Lower lobe of right lung (tissue), 2 donors: ENCODE results near the gene NPEPPS. TPM values are rescaled to one million over a fixed set of nuclear protein-coding genes. Genes with fewer than 3 reads are reported as not detected.
"Not testable (repeated sequence)": the region's sequence is repeated elsewhere in the genome, so short reads cannot be mapped to it uniquely, and the experiment has no call there.

Experiments used
- ATAC-seq, 2 donors: fragments of 200-7000 bp; cut with Tn5 transposase; one replicate each; pipeline ENCODE4 v1.9.1; 2020 to 2022; ENCODE audit warnings: mild to moderate bottlenecking in 2 of 2, moderate library complexity in 2 of 2
- DNase-seq: peaks from one replicate; pipeline ENCODE4 v3.0.0-alpha.2; 2020
- H3K27ac ChIP-seq: fragments of 200-600 bp; one replicate; pipeline ENCODE4 v1.8.0; 2022
- H3K27me3 ChIP-seq: fragments of 200-600 bp; one replicate; pipeline ENCODE4 v1.8.0; 2022; ENCODE audit warnings: low read depth
- H3K36me3 ChIP-seq: fragments of 200-600 bp; one replicate; pipeline ENCODE4 v1.8.0; 2022; ENCODE audit warnings: mild to moderate bottlenecking
- H3K4me1 ChIP-seq: fragments of 200-600 bp; one replicate; pipeline ENCODE4 v1.8.0; 2022
- H3K4me3 ChIP-seq: fragments of 200-600 bp; one replicate; pipeline ENCODE4 v1.8.0; 2022; ENCODE audit warnings: mild to moderate bottlenecking
- H3K9me3 ChIP-seq: fragments of 200-600 bp; one replicate; pipeline ENCODE4 v1.8.0; 2022
- CTCF ChIP-seq: fragments of 200-600 bp; IDR thresholded peaks from one replicate; pipeline ENCODE4 v1.8.0; 2022; ENCODE audit warnings: antibody characterized with exemption, mild to moderate bottlenecking
- intact Hi-C: fragments of 100-400 bp; cut with DNase I; formaldehyde crosslinking; loops from one replicate; pipeline ENCODE4 v1.11.0; 2022
- total RNA-seq: library from RNA; stranded (reverse); fragmentation: NEBNext Ultra II Directional; extraction: Animal tissue kit (Norgen Biotek cat#: 25700); gene quantifications from one replicate; pipeline ENCODE4 v1.2.1, GENCODE V29; 2021
- donor health status: DM: no; HTN: yes; CAD: no; lungs with severe emphysema.

The NPEPPS gene
- total RNA-seq, 1 donor from 2014 or later, result 124 TPM

GRCh38 chr17:47586378-47587055 lies 55.6 kb downstream of the NPEPPS start:
- ATAC-seq, H3K27me3 ChIP-seq, DNase-seq, H3K27ac ChIP-seq, H3K4me3 ChIP-seq, H3K4me1 ChIP-seq, H3K9me3 ChIP-seq, intact Hi-C loops: not testable (repeated sequence)
- peaks cover 58% of the 10 kb centered on the region for H3K36me3 ChIP-seq

GRCh38 chr17:47593522-47593921 lies 62.6 kb downstream of the NPEPPS start:
- H3K9me3 ChIP-seq, H3K4me3 ChIP-seq, H3K27me3 ChIP-seq, ATAC-seq, H3K4me1 ChIP-seq, intact Hi-C loops, H3K27ac ChIP-seq, DNase-seq: not testable (repeated sequence)
- peaks cover 80% of the 10 kb centered on the region for H3K36me3 ChIP-seq

GRCh38 chr17:47603830-47604597 lies 73.1 kb downstream of the NPEPPS start:
- Histone ChIP-seq H3K4me1 (no peaks in the 10 kb centered on the region), H3K4me3 (no peak overlapping the region), H3K27ac (no peak overlapping the region), H3K9me3 (no peaks in the 10 kb centered on the region), H3K36me3 (peaks cover 95% of the 10 kb centered on the region), H3K27me3 (no peaks in the 10 kb centered on the region)
- no peak for TF ChIP-seq CTCF
- DNase-seq, result no peak
- intact Hi-C loops, result no loop called here
- no peak for ATAC-seq

- DNase-seq, result no peak
- Histone ChIP-seq H3K4me3 (no peak overlapping the region), H3K4me1 (no peaks in the 10 kb centered on the region), H3K36me3 (peaks cover 95% of the 10 kb centered on the region), H3K27ac (no peak overlapping the region), H3K9me3 (no peaks in the 10 kb centered on the region), H3K27me3 (no peaks in the 10 kb centered on the region)
- no peak for TF ChIP-seq CTCF
- ATAC-seq, result no peak
- intact Hi-C loops, result no loop called here
Observed at GRCh38 chr17:47604598-47604927, 73.7 kb downstream of the NPEPPS start.

GRCh38 chr17:47605011-47605410 lies 74.1 kb downstream of the NPEPPS start:
- no peaks in the 10 kb centered on the region for H3K27me3 ChIP-seq
- peaks cover 91% of the 10 kb centered on the region for H3K36me3 ChIP-seq
- intact Hi-C loops, result no loop called here
- no peak overlapping the region for H3K27ac ChIP-seq
- no peaks in the 10 kb centered on the region for H3K4me1 ChIP-seq
- TF ChIP-seq CTCF, result no peak
- no peak for ATAC-seq
- DNase-seq, result no peak
- no peak overlapping the region for H3K4me3 ChIP-seq
- H3K9me3 ChIP-seq, result no peaks in the 10 kb centered on the region

GRCh38 chr17:47607481-47607880 lies 76.6 kb downstream of the NPEPPS start:
- no peak for TF ChIP-seq CTCF
- H3K4me3 ChIP-seq, result no peak overlapping the region
- peaks cover 78% of the 10 kb centered on the region for H3K36me3 ChIP-seq
- intact Hi-C loops, result no loop called here
- no peaks in the 10 kb centered on the region for H3K9me3 ChIP-seq
- H3K4me1 ChIP-seq, result no peaks in the 10 kb centered on the region
- no peaks in the 10 kb centered on the region for H3K27me3 ChIP-seq
- ATAC-seq (no peak), DNase-seq (no peak)
- H3K27ac ChIP-seq, result no peak overlapping the region
